K562 (cell line): Measurements from ENCODE around the gene SCAMP3. TPM values are rescaled to one million over a fixed set of nuclear protein-coding genes. Genes with fewer than 3 reads are reported as not detected.
A peak's percentile ranks its signal among the peaks of the same experiment; 100 is the strongest.

Source experiments
- ATAC-seq: fragments of 200-7000 bp; cut with Tn5 transposase; 3 replicates; pipeline ENCODE4 v1.9.1; 2020; ENCODE audit warnings: moderate library complexity
- BruUV-seq: library from RNA; stranded (reverse); fragments of 400-500 nt; replicated peaks from 2 replicates; lab custom pipeline; 2021; lab: Mats Ljungman, UMichigan
- CTCF ChIA-PET: fragments of 300-600 bp; formaldehyde crosslinking; extraction: SDS; loops from one replicate; lab custom pipeline; 2021; ENCODE audit warnings: low intra/inter-chr PET ratio; lab: Yijun Ruan, JAX
- POLR2A ChIA-PET: fragments of 300-600, 350-650 bp; sonication (Branson Sonifier 250); formaldehyde crosslinking; extraction: SDS; loops from one replicate; lab custom pipeline; 2021; ENCODE audit warnings: antibody characterized with exemption, inconsistent platforms; lab: Yijun Ruan, JAX
- DNase-seq, 4 experiments: peaks; one replicate each; pipeline versions ENCODE4 v3.0.0 to v3.0.0-alpha.2; 2011 to 2018; ENCODE audit warnings: low spot score in 3 of 4, mixed read lengths in 3 of 4; ENCODE audit errors: extremely low read depth in 1 of 4
- FAIRE-seq: peaks from 2 replicates; lab custom pipeline; 2011; peaks lifted over from hg19 to GRCh38; lab: Jason Lieb, UNC
- H2AFZ ChIP-seq: 2 replicates; pipeline ENCODE4 v1.6.0; 2011; ENCODE audit warnings: low read depth, low read length, control low read depth, inconsistent platforms
- H3K27ac ChIP-seq: fragments of 200-600 bp; 3 replicates; pipeline ENCODE4 v1.8.0; 2011; ENCODE audit warnings: low read depth, mild to moderate bottlenecking, control low read depth, inconsistent platforms, low read length, moderate library complexity, mixed read lengths; ENCODE audit errors: extremely low read depth
- H3K27me3 ChIP-seq, 2 experiments: fragments of 300-600 bp in 1 of 2; 2 replicates in 1 of 2; 3 replicates in 1 of 2; pipeline versions ENCODE4 v1.6.0 to v1.8.0; 2011; ENCODE audit warnings: inconsistent platforms in 2 of 2, low read length in 2 of 2, mild to moderate bottlenecking in 1 of 2, mixed read lengths in 1 of 2, moderate library complexity in 1 of 2; ENCODE audit not compliant: control insufficient read depth in 2 of 2, insufficient read depth in 2 of 2
- H3K36me3 ChIP-seq: fragments of 300-600 bp; 3 replicates; pipeline ENCODE4 v1.8.0; 2011; ENCODE audit warnings: mild to moderate bottlenecking, low read length, inconsistent platforms; ENCODE audit not compliant: control insufficient read depth, insufficient read depth
- H3K4me1 ChIP-seq, 2 experiments: fragments of 200-600 bp in 1 of 2; replicated peaks in 1 of 2; 2 replicates in 1 of 2; 3 replicates in 1 of 2; pipeline versions ENCODE4 v1.5.1 to v1.8.0; 2011; ENCODE audit warnings: inconsistent platforms in 2 of 2, low read length in 2 of 2, mild to moderate bottlenecking in 1 of 2, mixed read lengths in 1 of 2, moderate library complexity in 1 of 2; ENCODE audit not compliant: control insufficient read depth in 2 of 2, insufficient read depth in 2 of 2
- H3K4me2 ChIP-seq: 2 replicates; pipeline ENCODE4 v1.6.1; 2011; ENCODE audit warnings: low read length, control low read depth, inconsistent platforms, mixed read lengths; ENCODE audit not compliant: insufficient read depth
- H3K4me3 ChIP-seq: fragments of 200-600 bp; sonication (generic), shearing (Covaris generic); 2 replicates; pipeline ENCODE4 v1.5.1; 2016; ENCODE audit warnings: control low read depth, inconsistent platforms
- H3K79me2 ChIP-seq: fragments of 200-600 bp; 3 replicates; pipeline ENCODE4 v1.8.0; 2011; ENCODE audit warnings: low read length, inconsistent platforms; ENCODE audit not compliant: control insufficient read depth, insufficient read depth
- H3K9ac ChIP-seq, 2 experiments: 2 replicates each; pipeline versions ENCODE4 v1.6.0 to v1.6.1; 2011; ENCODE audit warnings: low read depth in 2 of 2, low read length in 2 of 2, control low read depth in 1 of 2, inconsistent platforms in 1 of 2, mild to moderate bottlenecking in 1 of 2, mixed read lengths in 1 of 2; ENCODE audit not compliant: insufficient read depth in 1 of 2
- H3K9me1 ChIP-seq: one replicate; pipeline ENCODE4 v1.6.0; 2011; ENCODE audit warnings: inconsistent platforms, mild to moderate bottlenecking, low read length, moderate library complexity; ENCODE audit not compliant: control insufficient read depth, insufficient read depth
- H3K9me3 ChIP-seq: replicated peaks from 2 replicates; pipeline ENCODE4 v1.5.1; 2011; ENCODE audit warnings: low read depth, low read length, inconsistent platforms; ENCODE audit not compliant: control insufficient read depth, insufficient read depth
- H4K20me1 ChIP-seq: replicated peaks from 2 replicates; pipeline ENCODE4 v1.6.1; 2011; ENCODE audit warnings: low read length, inconsistent platforms, mixed read lengths; ENCODE audit not compliant: control insufficient read depth, insufficient read depth
- WGBS: fragments of 100-300 bp; shearing (Covaris generic); methylation state at CpG from one replicate; pipeline ENCODE4 v1.1.6; 2016; ENCODE audit warnings: low coverage, mixed read lengths; ENCODE audit not compliant: insufficient coverage; ENCODE audit errors: missing lambda C conversion rate; 5-methylcytosine and 5-hydroxymethylcytosine counted together
- in situ Hi-C: fragments of 300-500 bp; cut with MboI; formaldehyde crosslinking; loops from 4 replicates; pipeline ENCODE4 v1.15.0; 2018; ENCODE audit warnings: inconsistent platforms, mixed read lengths
- intact Hi-C: fragments of 100-400 bp; cut with micrococcal nuclease; formaldehyde crosslinking; loops from 2 replicates; pipeline ENCODE4 v1.14.2; 2022
- polyA plus RNA-seq, 8 experiments: library from polyadenylated mRNA; depleted of rRNA in 4 of 8; stranded (reverse) in 5 of 8; unstranded in 3 of 8; fragments of >200 nt; fragmentation: Nextera tagmentation in 2 of 8; fragmentation: Illumina TruSeq in 1 of 8; extraction: Ambion mirVana in 2 of 8; extraction: Trizol in 1 of 8; gene quantifications; 2 replicates each; pipeline versions ENCODE4 v1.2.1 to v1.2.3, GENCODE V29; 2011 to 2014; ENCODE audit warnings: inconsistent platforms in 1 of 8, missing spikeins in 1 of 8
- total RNA-seq, 7 experiments: library from RNA; depleted of rRNA in 6 of 7; stranded (reverse); fragments of >200 nt in 6 of 7; fragmentation: Illumina TruSeq in 2 of 7; extraction: Trizol in 2 of 7; gene quantifications; 2 replicates each; pipeline versions ENCODE4 v1.2.1 to v1.2.3, GENCODE V29; 2011 to 2021; ENCODE audit warnings: low replicate concordance in 1 of 7
- TF ChIP-seq, protein P1 (sequence below): fragments of 450-650 bp; IDR thresholded peaks from 2 replicates; pipeline ENCODE4 v1.6.1; 2018; ENCODE audit not compliant: partially characterized antibody
- TF ChIP-seq, protein P2 (sequence below), 2 experiments: fragments of 450-650 bp; formaldehyde crosslinking in 1 of 2; IDR thresholded peaks; 2 replicates each; pipeline versions ENCODE4 v1.4.0 to v1.6.1; 2014 to 2020; ENCODE audit warnings: mild to moderate bottlenecking in 2 of 2, borderline replicate concordance in 1 of 2, low read depth in 1 of 2
- TF ChIP-seq, protein P3 (sequence below): sonication (generic); formaldehyde crosslinking; IDR thresholded peaks from 2 replicates; pipeline ENCODE4 v1.8.1; 2023; ENCODE audit warnings: mild to moderate bottlenecking, missing genetic modification reagents

SCAMP3 gene
- total and polyA plus RNA-seq, 9 of the 15 experiments (the other 6 are each of a cell fraction or from before 2014, with no cell fraction given), result 14.2 to 131 (median 86.1) TPM

DNA sequence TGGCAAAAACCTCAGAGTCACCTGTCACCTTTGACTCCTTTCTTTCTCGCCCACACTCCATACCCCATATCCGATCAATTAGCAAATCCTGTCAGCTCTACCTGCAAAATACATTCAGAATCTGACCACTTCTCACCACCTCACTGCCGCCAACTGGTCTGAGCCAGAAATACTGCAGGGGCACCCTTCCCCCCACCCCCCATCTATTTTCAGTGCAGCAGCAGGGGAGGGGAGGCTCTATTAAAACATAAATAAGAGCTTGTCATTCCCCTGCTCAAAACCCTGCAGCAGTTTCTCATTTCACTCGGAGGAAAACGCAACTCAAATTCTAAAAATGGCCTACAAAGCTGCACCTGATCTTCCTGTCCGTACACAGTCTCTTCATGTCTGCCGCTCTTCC is 35.2 kb upstream of the SCAMP3 start:
- in situ Hi-C loops, result no loop called here
- H4K20me1 ChIP-seq, result no peaks in the 10 kb centered on the region
- TF ChIP-seq, protein P1, sequence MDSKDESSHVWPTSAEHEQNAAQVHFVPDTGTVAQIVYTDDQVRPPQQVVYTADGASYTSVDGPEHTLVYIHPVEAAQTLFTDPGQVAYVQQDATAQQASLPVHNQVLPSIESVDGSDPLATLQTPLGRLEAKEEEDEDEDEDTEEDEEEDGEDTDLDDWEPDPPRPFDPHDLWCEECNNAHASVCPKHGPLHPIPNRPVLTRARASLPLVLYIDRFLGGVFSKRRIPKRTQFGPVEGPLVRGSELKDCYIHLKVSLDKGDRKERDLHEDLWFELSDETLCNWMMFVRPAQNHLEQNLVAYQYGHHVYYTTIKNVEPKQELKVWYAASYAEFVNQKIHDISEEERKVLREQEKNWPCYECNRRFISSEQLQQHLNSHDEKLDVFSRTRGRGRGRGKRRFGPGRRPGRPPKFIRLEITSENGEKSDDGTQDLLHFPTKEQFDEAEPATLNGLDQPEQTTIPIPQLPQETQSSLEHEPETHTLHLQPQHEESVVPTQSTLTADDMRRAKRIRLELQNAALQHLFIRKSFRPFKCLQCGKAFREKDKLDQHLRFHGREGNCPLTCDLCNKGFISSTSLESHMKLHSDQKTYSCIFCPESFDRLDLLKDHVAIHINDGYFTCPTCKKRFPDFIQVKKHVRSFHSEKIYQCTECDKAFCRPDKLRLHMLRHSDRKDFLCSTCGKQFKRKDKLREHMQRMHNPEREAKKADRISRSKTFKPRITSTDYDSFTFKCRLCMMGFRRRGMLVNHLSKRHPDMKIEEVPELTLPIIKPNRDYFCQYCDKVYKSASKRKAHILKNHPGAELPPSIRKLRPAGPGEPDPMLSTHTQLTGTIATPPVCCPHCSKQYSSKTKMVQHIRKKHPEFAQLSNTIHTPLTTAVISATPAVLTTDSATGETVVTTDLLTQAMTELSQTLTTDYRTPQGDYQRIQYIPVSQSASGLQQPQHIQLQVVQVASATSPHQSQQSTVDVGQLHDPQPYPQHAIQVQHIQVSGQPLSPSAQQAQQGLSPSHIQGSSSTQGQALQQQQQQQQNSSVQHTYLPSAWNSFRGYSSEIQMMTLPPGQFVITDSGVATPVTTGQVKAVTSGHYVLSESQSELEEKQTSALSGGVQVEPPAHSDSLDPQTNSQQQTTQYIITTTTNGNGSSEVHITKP, result peak; percentile 31
- TF ChIP-seq, protein P2, sequence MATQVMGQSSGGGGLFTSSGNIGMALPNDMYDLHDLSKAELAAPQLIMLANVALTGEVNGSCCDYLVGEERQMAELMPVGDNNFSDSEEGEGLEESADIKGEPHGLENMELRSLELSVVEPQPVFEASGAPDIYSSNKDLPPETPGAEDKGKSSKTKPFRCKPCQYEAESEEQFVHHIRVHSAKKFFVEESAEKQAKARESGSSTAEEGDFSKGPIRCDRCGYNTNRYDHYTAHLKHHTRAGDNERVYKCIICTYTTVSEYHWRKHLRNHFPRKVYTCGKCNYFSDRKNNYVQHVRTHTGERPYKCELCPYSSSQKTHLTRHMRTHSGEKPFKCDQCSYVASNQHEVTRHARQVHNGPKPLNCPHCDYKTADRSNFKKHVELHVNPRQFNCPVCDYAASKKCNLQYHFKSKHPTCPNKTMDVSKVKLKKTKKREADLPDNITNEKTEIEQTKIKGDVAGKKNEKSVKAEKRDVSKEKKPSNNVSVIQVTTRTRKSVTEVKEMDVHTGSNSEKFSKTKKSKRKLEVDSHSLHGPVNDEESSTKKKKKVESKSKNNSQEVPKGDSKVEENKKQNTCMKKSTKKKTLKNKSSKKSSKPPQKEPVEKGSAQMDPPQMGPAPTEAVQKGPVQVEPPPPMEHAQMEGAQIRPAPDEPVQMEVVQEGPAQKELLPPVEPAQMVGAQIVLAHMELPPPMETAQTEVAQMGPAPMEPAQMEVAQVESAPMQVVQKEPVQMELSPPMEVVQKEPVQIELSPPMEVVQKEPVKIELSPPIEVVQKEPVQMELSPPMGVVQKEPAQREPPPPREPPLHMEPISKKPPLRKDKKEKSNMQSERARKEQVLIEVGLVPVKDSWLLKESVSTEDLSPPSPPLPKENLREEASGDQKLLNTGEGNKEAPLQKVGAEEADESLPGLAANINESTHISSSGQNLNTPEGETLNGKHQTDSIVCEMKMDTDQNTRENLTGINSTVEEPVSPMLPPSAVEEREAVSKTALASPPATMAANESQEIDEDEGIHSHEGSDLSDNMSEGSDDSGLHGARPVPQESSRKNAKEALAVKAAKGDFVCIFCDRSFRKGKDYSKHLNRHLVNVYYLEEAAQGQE (IDR thresholded peaks at IDR 0.05; ENCODE audit: borderline replicate concordance), result peak; percentile 63
- TF ChIP-seq, protein P2 (CRISPR knock-in tag; IDR thresholded peaks at IDR 0.05; ENCODE audit: low read depth), result no peak
- TF ChIP-seq, protein P3, sequence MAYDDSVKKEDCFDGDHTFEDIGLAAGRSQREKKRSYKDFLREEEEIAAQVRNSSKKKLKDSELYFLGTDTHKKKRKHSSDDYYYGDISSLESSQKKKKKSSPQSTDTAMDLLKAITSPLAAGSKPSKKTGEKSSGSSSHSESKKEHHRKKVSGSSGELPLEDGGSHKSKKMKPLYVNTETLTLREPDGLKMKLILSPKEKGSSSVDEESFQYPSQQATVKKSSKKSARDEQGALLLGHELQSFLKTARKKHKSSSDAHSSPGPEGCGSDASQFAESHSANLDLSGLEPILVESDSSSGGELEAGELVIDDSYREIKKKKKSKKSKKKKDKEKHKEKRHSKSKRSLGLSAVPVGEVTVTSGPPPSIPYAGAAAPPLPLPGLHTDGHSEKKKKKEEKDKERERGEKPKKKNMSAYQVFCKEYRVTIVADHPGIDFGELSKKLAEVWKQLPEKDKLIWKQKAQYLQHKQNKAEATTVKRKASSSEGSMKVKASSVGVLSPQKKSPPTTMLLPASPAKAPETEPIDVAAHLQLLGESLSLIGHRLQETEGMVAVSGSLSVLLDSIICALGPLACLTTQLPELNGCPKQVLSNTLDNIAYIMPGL (CRISPR knock-in tag), result no peak
- H3K9ac ChIP-seq, result peak overlapping the region in 1 of 2 experiments; percentile 67; a peak in 1 of 4 replicates
- H2AFZ ChIP-seq, result no peak overlapping the region
- 59% methylated on average over 7 of the region's 7 CpGs for WGBS
- no peak for DNase-seq
- BruUV-seq, result no TSS peak
- H3K4me3 ChIP-seq, result no peak overlapping the region
- no peaks in the 10 kb centered on the region for H3K27me3 ChIP-seq
- POLR2A ChIA-PET, result interaction anchor here (1.8 kb wide), 1 partner anchor 11 kb away, joined by 8 read pairs; the partner anchor contains the start of gene FDPS
- intact Hi-C loops, result no loop called here
- ATAC-seq, result no peak
- CTCF ChIA-PET, result interaction anchor here (0.6 kb wide), 1 partner anchor 352 kb away, joined by 4 read pairs; no protein-coding TSS in a partner anchor
- peaks cover 41% of the 10 kb centered on the region for H3K36me3 ChIP-seq
- peaks cover 15 to 44% of the 10 kb centered on the region in 2 experiments; a peak in 4 of 5 replicates for H3K4me1 ChIP-seq
- H3K79me2 ChIP-seq, result peaks cover 39% of the 10 kb centered on the region
- no peak overlapping the region for H3K27ac ChIP-seq
- H3K4me2 ChIP-seq, result 0 out of 2 replicates have a peak overlapping the region, but pooled peaks have one; percentile 31
- no peaks in the 10 kb centered on the region for H3K9me3 ChIP-seq
- FAIRE-seq, result peak; percentile 26
- H3K9me1 ChIP-seq, result no peaks in the 10 kb centered on the region
